Transverse colon (tissue), 4 donors: ENCODE data around the gene PLAC1. TPM values are rescaled to one million over a fixed set of nuclear protein-coding genes. Genes with fewer than 3 reads are reported as not detected.

ENCODE experiments used
- DNase-seq: peaks from one replicate; pipeline ENCODE4 v3.0.0-alpha.2; 2019
- H3K27ac ChIP-seq, 4 donors: fragments of 200-600 bp; sonication (generic); 2 replicates each; pipeline ENCODE4 v1.5.1; 2016 to 2018; ENCODE audit warnings: inconsistent platforms in 4 of 4
- H3K27me3 ChIP-seq: fragments of 200-600 bp; sonication (generic); 2 replicates; pipeline ENCODE4 v1.5.1; 2017; ENCODE audit warnings: inconsistent platforms
- H3K36me3 ChIP-seq, 4 donors: fragments of 200-600 bp; sonication (generic); 2 replicates each; pipeline ENCODE4 v1.5.1; 2017 to 2019; ENCODE audit warnings: inconsistent platforms in 4 of 4
- H3K4me1 ChIP-seq, 4 donors: fragments of 200-600 bp; sonication (generic); 2 replicates each; pipeline ENCODE4 v1.5.1; 2017 to 2020; ENCODE audit warnings: inconsistent platforms in 4 of 4
- H3K4me3 ChIP-seq, 4 donors: fragments of 200-600 bp; sonication (generic); 1 replicate in 1 of 4; 2 replicates in 3 of 4; pipeline versions ENCODE4 v1.5.1 to v1.6.1; 2017 to 2019; ENCODE audit warnings: inconsistent platforms in 4 of 4
- H3K9me3 ChIP-seq, 2 donors: fragments of 200-600 bp; sonication (generic); 2 replicates each; pipeline ENCODE4 v1.5.1; 2017 to 2019; ENCODE audit warnings: inconsistent platforms in 2 of 2
- EP300 ChIP-seq: sonication (generic); formaldehyde crosslinking; IDR thresholded peaks from one replicate; pipeline ENCODE4 v1.6.1; 2017; ENCODE audit warnings: antibody characterized with exemption, low read depth
- POLR2A ChIP-seq: fragments of 450-650 bp; IDR thresholded peaks from one replicate; pipeline ENCODE4 v1.6.1; 2016; ENCODE audit warnings: antibody characterized with exemption, mild to moderate bottlenecking, moderate library complexity
- POLR2AphosphoS5 ChIP-seq, 3 donors: sonication (generic); formaldehyde crosslinking; IDR thresholded peaks; one replicate each; pipeline ENCODE4 v1.6.1; 2016; ENCODE audit warnings: antibody characterized with exemption in 3 of 3
- WGBS, 2 donors: methylation state at CpG; one replicate each; pipeline ENCODE4 v1.1.5; 2018; ENCODE audit warnings: low coverage in 1 of 2; 5-methylcytosine and 5-hydroxymethylcytosine counted together
- in situ Hi-C, 4 donors: fragments of 200-750 bp; cut with MboI; loops; one replicate each; pipeline versions ENCODE4 v1.15.0 to v1.15.1; 2017; ENCODE audit warnings: low sequenced_read_pairs in 3 of 4, low pct_ligation_motif_present in 1 of 4, low pct_unique_long_range_greater_than_20kb in 1 of 4
- intact Hi-C: fragments of 100-400 bp; cut with DNase I; formaldehyde crosslinking; loops from one replicate; pipeline ENCODE4 v1.15.1; 2023; ENCODE audit warnings: low total_unique reads
- total RNA-seq, 4 donors: library from RNA; depleted of rRNA; stranded (reverse); fragments of >200 nt; gene quantifications; one replicate each; pipeline ENCODE4 v1.1.0, GENCODE V29; 2016
- TF ChIP-seq, protein P1 (sequence below), 5 experiments: fragments of 200-600 bp in 3 of 5; fragments of 450-650 bp in 2 of 5; sonication (generic) in 3 of 5; IDR thresholded peaks; 1 replicate in 2 of 5; 2 replicates in 3 of 5; pipeline ENCODE4 v1.5.1; 2016 to 2017; ENCODE audit warnings: antibody characterized with exemption in 5 of 5, inconsistent platforms in 3 of 5, mild to moderate bottlenecking in 2 of 5, moderate library complexity in 1 of 5

PLAC1 gene
- total RNA-seq, 4 donors from 2014 or later, result 0.79 TPM; not detected in 3

DNA sequence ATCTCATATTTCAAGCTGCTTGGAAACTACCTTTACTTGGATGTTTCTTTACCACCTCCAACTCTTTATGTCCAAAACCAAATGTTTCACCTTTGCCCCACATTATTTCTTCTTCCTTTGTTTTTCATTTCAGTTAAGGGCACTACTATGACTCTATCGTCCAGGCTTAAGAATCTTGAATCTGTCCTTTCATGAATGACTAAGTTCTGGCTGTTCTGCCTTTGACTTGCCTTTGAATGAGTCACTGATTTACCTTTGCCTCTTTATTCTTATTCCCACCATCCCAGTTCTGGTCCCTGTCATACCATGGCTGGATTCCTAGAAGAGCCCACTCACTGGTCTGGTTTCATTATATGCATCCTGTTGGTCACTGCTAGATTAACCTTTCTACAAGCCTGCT is 30.6 kb upstream of the PLAC1 start:
- Histone ChIP-seq H3K9me3 (no peaks in the 10 kb centered on the region), H3K4me3 (no peak overlapping the region), H3K27ac (no peak overlapping the region), H3K27me3 (no peaks in the 10 kb centered on the region), H3K4me1 (no peaks in the 10 kb centered on the region), H3K36me3 (no peaks in the 10 kb centered on the region)
- 71 to 80% methylated on average over 1 of the region's 1 CpG for WGBS, 2 donors
- DNase-seq, result no peak
- in situ Hi-C loops, result no loop called here
- TF ChIP-seq POLR2AphosphoS5 (IDR thresholded peaks at IDR 0.05), result no peak
- intact Hi-C loops, result no loop called here

DNA sequence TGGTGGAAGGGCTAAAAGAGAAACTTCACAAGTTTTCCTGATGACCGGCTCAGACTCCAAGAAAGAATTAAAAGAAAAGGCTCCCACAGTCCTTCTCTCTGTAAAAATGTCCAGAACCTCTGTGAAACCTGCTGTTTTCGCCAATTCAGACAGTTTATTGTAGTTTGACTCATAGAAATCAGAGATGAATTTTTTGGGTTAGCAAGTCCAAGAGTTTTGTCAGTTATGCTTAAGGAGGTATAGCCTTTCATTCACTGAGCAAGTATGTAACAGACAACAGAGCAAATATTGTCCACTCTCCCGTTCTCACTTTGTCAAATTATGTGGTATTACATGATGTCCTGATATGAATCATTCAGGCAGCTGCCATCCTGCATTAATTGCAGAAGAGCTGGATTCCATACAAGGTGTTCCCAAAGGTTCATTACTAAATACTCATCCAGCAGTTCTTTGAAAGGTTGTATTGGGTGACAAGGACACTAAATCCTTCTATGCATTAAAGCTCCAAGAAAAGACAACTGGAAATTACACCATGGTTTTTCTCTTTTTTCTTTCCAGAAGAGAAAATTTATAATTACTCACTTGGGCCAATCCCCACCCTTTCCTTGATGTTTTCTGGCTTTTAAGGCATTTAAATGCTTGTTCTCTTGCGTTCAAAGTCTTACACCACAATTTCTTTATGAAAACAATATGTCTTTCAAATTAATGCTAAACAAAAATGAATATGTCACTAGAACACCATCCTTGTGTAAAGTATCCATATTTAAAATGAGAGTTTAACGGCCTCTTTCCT is 30.0 kb upstream of the PLAC1 start:
- in situ Hi-C loops (no loop called here), intact Hi-C loops (no loop called here)
- 80 to 89% methylated on average over 3 to 5 of the region's 5 CpGs for WGBS, 2 donors
- no peaks in the 10 kb centered on the region for H3K36me3 ChIP-seq
- no peaks in the 10 kb centered on the region for H3K4me1 ChIP-seq
- DNase-seq, result no peak
- no peaks in the 10 kb centered on the region for H3K27me3 ChIP-seq
- H3K9me3 ChIP-seq, result no peaks in the 10 kb centered on the region
- TF ChIP-seq, protein P1, sequence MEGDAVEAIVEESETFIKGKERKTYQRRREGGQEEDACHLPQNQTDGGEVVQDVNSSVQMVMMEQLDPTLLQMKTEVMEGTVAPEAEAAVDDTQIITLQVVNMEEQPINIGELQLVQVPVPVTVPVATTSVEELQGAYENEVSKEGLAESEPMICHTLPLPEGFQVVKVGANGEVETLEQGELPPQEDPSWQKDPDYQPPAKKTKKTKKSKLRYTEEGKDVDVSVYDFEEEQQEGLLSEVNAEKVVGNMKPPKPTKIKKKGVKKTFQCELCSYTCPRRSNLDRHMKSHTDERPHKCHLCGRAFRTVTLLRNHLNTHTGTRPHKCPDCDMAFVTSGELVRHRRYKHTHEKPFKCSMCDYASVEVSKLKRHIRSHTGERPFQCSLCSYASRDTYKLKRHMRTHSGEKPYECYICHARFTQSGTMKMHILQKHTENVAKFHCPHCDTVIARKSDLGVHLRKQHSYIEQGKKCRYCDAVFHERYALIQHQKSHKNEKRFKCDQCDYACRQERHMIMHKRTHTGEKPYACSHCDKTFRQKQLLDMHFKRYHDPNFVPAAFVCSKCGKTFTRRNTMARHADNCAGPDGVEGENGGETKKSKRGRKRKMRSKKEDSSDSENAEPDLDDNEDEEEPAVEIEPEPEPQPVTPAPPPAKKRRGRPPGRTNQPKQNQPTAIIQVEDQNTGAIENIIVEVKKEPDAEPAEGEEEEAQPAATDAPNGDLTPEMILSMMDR (IDR thresholded peaks at IDR 0.05), result no peak
- no peak for TF ChIP-seq EP300
- no peak for TF ChIP-seq POLR2AphosphoS5 (IDR thresholded peaks at IDR 0.05)
- TF ChIP-seq POLR2A, result no peak
- no peak overlapping the region for H3K4me3 ChIP-seq
- no peak overlapping the region for H3K27ac ChIP-seq

DNA sequence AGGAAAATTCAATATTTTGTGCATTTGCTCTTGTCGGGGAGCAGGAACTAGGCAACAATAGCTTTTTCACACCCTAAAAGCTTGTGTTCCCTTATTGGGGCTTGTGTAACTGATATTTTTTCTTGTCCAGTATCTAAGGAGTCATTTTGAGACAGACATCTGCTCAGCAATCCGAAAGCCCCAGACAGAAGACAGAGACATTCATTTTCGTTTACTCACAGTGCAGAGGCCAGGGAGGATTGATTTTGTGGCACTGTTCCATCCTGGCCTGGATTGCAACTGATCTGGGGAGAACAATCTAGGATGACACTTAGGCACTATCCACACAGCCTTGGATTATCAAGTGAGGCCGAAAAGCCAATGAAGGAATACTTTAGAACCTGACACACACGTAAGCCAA is 27.4 kb upstream of the PLAC1 start:
- H3K27me3 ChIP-seq, result no peaks in the 10 kb centered on the region
- H3K36me3 ChIP-seq, result no peaks in the 10 kb centered on the region
- WGBS, 2 donors, result 75 to 100% methylated on average over 1 to 5 of the region's 5 CpGs
- in situ Hi-C loops (no loop called here), intact Hi-C loops (no loop called here)
- TF ChIP-seq POLR2AphosphoS5 (IDR thresholded peaks at IDR 0.05), result no peak
- TF ChIP-seq POLR2A, result no peak
- no peak for TF ChIP-seq EP300
- TF ChIP-seq, protein P1 (IDR thresholded peaks at IDR 0.05), result no peak
- H3K9me3 ChIP-seq, result no peaks in the 10 kb centered on the region
- no peaks in the 10 kb centered on the region for H3K4me1 ChIP-seq
- H3K27ac ChIP-seq, result no peak overlapping the region
- DNase-seq, result no peak
- H3K4me3 ChIP-seq, result no peak overlapping the region

DNA sequence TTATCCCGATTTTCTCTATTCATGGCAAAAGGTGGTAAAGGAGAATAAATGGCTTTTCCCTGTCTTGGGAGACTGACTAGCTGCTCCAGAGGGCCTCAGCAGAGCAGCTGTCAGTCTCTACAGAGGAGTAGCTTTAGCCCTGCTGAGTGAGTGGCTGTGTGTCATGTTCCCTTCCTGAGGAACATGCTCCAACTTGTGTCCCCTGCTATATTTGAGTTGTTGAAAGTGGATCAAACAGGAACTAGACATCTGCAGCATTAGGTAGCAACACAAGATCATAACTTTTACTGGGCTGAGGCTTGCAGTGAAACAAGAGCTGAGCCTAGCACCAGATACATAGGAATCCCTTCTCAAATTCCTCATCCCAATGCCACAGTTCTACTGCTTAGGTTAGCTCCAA is 26.7 kb upstream of the PLAC1 start:
- no peaks in the 10 kb centered on the region for H3K27me3 ChIP-seq
- 75% methylated on average over 1 of the region's 1 CpG; no CpG with 5 or more reads in 1 of the 2 donors for WGBS, 2 donors
- in situ Hi-C loops, result no loop called here

More for the DNA sequence above, 26.7 kb upstream of the PLAC1 start:
- Histone ChIP-seq H3K27ac (no peak overlapping the region), H3K36me3 (no peaks in the 10 kb centered on the region), H3K9me3 (no peaks in the 10 kb centered on the region), H3K4me3 (no peak overlapping the region), H3K4me1 (no peaks in the 10 kb centered on the region)
- TF ChIP-seq POLR2AphosphoS5 (IDR thresholded peaks at IDR 0.05), result no peak
- TF ChIP-seq, protein P1 (IDR thresholded peaks at IDR 0.05), result no peak
- no peak for DNase-seq
- intact Hi-C loops, result no loop called here
